KMS-11 (cell line): ENCODE results near the gene EPHB2.

Experiments used
- H2AFZ ChIP-seq: fragments of 200-600 bp; sonication (generic); 2 replicates; pipeline ENCODE4 v1.6.1; 2016; ENCODE audit warnings: antibody characterized with exemption, mixed run types, low read depth
- H3K27ac ChIP-seq: fragments of 200-600 bp; sonication (generic); 2 replicates; pipeline ENCODE4 v1.6.1; 2016; ENCODE audit warnings: mild to moderate bottlenecking, mixed run types
- H3K27me3 ChIP-seq: fragments of 200-600 bp; sonication (generic); 2 replicates; pipeline ENCODE4 v1.6.1; 2017; ENCODE audit warnings: mild to moderate bottlenecking, low read depth, mixed run types, moderate library complexity; ENCODE audit not compliant: insufficient read depth
- H3K36me3 ChIP-seq: fragments of 200-600 bp; sonication (generic); 2 replicates; pipeline ENCODE4 v1.6.1; 2017; ENCODE audit warnings: mild to moderate bottlenecking, mixed run types; ENCODE audit not compliant: insufficient read depth
- H3K4me1 ChIP-seq: fragments of 200-600 bp; sonication (generic); 2 replicates; pipeline ENCODE4 v1.6.1; 2016; ENCODE audit warnings: mild to moderate bottlenecking, low read depth, mixed run types; ENCODE audit not compliant: poor library complexity, severe bottlenecking
- H3K4me2 ChIP-seq: fragments of 200-600 bp; sonication (generic); 2 replicates; pipeline ENCODE4 v1.7.0; 2016; ENCODE audit warnings: mild to moderate bottlenecking, mixed run types
- H3K4me3 ChIP-seq: fragments of 200-600 bp; sonication (generic); IDR thresholded peaks from 2 replicates; pipeline ENCODE4 v1.6.1; 2017; ENCODE audit warnings: low read depth, low read length, mixed read lengths; ENCODE audit not compliant: insufficient read depth
- H3K79me2 ChIP-seq: fragments of 200-600 bp; sonication (generic); 2 replicates; pipeline ENCODE4 v1.6.1; 2016; ENCODE audit warnings: low read depth, mixed run types; ENCODE audit not compliant: insufficient read depth
- H3K9ac ChIP-seq: fragments of 200-600 bp; sonication (generic); 2 replicates; pipeline ENCODE4 v1.6.1; 2016; ENCODE audit warnings: mild to moderate bottlenecking, mixed run types
- H4K20me1 ChIP-seq: fragments of 200-600 bp; sonication (generic); 2 replicates; pipeline ENCODE4 v1.6.1; 2016; ENCODE audit warnings: mild to moderate bottlenecking, mixed run types; ENCODE audit not compliant: insufficient read depth
- TF ChIP-seq, protein P1 (sequence below): fragments of 200-600 bp; sonication (generic); conservative IDR thresholded peaks from 2 replicates; pipeline ENCODE4 v1.6.1; 2017; ENCODE audit warnings: low read depth, mild to moderate bottlenecking, antibody characterized with exemption, low read length, moderate library complexity, mixed read lengths

EPHB2 gene

DNA sequence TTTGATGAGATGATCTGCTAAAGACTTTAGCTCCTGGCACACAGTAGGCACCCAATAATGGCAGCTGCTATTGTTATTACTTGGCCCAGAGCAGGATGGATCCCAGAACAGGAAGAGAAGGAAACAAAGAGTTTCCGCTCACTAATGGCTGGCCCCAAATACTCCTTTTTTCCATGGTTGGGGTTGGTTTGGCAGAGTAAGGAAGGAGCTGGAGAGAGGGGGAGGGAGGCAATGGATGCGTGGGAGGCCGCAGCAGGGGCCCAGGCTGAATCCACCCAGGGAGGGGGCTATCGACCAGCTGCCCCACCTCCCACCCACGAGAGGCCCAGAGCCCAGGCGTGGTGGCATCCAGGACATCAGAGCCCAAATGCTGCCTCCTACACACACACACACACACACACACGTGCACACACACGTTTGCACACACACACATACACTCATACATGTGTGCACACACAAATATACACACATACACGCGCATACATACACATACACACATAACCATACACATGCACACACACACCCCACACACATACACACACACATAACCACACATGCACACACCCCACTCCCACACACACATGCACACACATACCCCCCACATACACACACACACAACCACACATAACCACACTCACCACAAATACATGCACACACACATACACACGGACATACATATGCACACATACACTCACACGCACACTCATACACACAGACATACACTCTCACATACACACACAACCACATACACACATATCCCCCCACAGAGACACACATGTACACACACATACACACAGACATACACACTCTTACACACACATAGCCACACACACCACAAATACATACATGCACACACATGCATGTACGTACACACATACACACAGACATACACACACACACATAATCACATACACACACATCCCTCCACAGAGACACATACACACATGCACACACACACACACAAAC is 32.4 kb upstream of the EPHB2 start:
- no peak overlapping the region for H3K9ac ChIP-seq
- no peak overlapping the region for H3K4me2 ChIP-seq
- H3K27me3 ChIP-seq, result peaks cover 53% of the 10 kb centered on the region
- TF ChIP-seq, protein P1, sequence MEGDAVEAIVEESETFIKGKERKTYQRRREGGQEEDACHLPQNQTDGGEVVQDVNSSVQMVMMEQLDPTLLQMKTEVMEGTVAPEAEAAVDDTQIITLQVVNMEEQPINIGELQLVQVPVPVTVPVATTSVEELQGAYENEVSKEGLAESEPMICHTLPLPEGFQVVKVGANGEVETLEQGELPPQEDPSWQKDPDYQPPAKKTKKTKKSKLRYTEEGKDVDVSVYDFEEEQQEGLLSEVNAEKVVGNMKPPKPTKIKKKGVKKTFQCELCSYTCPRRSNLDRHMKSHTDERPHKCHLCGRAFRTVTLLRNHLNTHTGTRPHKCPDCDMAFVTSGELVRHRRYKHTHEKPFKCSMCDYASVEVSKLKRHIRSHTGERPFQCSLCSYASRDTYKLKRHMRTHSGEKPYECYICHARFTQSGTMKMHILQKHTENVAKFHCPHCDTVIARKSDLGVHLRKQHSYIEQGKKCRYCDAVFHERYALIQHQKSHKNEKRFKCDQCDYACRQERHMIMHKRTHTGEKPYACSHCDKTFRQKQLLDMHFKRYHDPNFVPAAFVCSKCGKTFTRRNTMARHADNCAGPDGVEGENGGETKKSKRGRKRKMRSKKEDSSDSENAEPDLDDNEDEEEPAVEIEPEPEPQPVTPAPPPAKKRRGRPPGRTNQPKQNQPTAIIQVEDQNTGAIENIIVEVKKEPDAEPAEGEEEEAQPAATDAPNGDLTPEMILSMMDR, result no peak
- H3K4me1 ChIP-seq, result no peaks in the 10 kb centered on the region
- H4K20me1 ChIP-seq, result no peaks in the 10 kb centered on the region
- H2AFZ ChIP-seq, result no peak overlapping the region
- no peak overlapping the region for H3K27ac ChIP-seq
- no peaks in the 10 kb centered on the region for H3K36me3 ChIP-seq
- no peaks in the 10 kb centered on the region for H3K79me2 ChIP-seq
- no peak overlapping the region for H3K4me3 ChIP-seq

DNA sequence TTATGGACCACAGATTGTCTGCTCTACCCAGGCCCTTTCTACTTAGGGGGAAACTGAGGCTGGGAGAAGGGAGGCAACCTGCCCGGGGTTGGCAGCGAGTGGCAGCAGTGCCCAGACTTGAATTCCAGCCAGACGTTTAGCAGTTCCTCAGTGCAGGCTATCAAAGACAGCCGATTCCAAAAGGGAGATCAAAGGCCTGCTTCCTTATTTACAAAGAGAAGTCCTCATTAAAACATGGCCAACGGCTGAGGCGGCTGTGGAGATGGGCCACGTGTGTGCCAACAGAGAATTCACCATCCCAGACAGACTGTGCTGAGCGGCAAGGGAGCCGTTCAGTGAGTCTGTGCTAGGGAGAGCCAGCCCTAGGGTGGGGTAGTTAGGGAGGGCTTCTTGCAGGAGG is 29.9 kb upstream of the EPHB2 start:
- no peak overlapping the region for H3K27ac ChIP-seq
- H2AFZ ChIP-seq, result no peak overlapping the region
- H3K36me3 ChIP-seq, result no peaks in the 10 kb centered on the region
- no peaks in the 10 kb centered on the region for H3K4me1 ChIP-seq
- H4K20me1 ChIP-seq, result no peaks in the 10 kb centered on the region
- H3K4me3 ChIP-seq, result no peak overlapping the region
- TF ChIP-seq, protein P1, result no peak
- H3K79me2 ChIP-seq, result no peaks in the 10 kb centered on the region
- peaks cover 52% of the 10 kb centered on the region for H3K27me3 ChIP-seq
- H3K9ac ChIP-seq, result no peak overlapping the region
- H3K4me2 ChIP-seq, result no peak overlapping the region

GRCh38 chr1:22681556-22682276 is 28.9 kb upstream of the EPHB2 start:
- Histone ChIP-seq H3K4me1 (no peaks in the 10 kb centered on the region), H4K20me1 (no peaks in the 10 kb centered on the region), H3K27me3 (peaks cover 58% of the 10 kb centered on the region), H3K4me2 (no peak overlapping the region), H3K4me3 (no peak overlapping the region), H3K79me2 (no peaks in the 10 kb centered on the region), H3K9ac (no peak overlapping the region), H3K27ac (no peak overlapping the region), H3K36me3 (no peaks in the 10 kb centered on the region), H2AFZ (no peak overlapping the region)
- TF ChIP-seq, protein P1, result no peak

GRCh38 chr1:22683547-22683946 is 27.1 kb upstream of the EPHB2 start:
- Histone ChIP-seq H3K9ac (no peak overlapping the region), H3K36me3 (no peaks in the 10 kb centered on the region), H3K4me2 (no peak overlapping the region), H2AFZ (no peak overlapping the region), H4K20me1 (no peaks in the 10 kb centered on the region), H3K27ac (no peak overlapping the region), H3K4me3 (no peak overlapping the region), H3K27me3 (peaks cover 68% of the 10 kb centered on the region), H3K4me1 (no peaks in the 10 kb centered on the region), H3K79me2 (no peaks in the 10 kb centered on the region)
- TF ChIP-seq, protein P1, result no peak
